Measurements from ENCODE around the gene TOGARAM2. TPM values are rescaled to one million over a fixed set of nuclear protein-coding genes. Genes with fewer than 3 reads are reported as not detected.

Gene TOGARAM2
- total RNA-seq, 1 experiment from 2014 or later = 0.76 TPM

DNA sequence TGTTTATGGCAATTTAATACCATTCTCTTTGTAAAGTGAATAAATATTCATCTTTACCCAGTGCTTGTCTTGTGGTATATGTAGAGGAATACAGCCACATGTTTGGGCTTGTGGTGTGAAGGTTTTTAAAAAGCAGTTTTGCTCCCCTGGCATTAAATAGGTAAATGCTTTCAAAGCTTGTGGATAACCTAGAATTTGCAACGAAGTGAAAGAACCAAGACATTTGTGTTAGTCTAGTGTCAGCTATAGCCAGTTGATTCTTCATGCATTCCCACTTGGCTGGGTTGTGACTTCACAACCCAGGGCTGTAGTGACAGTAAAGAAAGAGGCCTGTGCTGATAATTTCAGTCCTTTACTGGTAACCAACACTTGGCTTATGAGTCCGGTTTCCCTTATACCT is 32.9 kb upstream of the TOGARAM2 start (continued):
- TF ChIP-seq, protein P1, sequence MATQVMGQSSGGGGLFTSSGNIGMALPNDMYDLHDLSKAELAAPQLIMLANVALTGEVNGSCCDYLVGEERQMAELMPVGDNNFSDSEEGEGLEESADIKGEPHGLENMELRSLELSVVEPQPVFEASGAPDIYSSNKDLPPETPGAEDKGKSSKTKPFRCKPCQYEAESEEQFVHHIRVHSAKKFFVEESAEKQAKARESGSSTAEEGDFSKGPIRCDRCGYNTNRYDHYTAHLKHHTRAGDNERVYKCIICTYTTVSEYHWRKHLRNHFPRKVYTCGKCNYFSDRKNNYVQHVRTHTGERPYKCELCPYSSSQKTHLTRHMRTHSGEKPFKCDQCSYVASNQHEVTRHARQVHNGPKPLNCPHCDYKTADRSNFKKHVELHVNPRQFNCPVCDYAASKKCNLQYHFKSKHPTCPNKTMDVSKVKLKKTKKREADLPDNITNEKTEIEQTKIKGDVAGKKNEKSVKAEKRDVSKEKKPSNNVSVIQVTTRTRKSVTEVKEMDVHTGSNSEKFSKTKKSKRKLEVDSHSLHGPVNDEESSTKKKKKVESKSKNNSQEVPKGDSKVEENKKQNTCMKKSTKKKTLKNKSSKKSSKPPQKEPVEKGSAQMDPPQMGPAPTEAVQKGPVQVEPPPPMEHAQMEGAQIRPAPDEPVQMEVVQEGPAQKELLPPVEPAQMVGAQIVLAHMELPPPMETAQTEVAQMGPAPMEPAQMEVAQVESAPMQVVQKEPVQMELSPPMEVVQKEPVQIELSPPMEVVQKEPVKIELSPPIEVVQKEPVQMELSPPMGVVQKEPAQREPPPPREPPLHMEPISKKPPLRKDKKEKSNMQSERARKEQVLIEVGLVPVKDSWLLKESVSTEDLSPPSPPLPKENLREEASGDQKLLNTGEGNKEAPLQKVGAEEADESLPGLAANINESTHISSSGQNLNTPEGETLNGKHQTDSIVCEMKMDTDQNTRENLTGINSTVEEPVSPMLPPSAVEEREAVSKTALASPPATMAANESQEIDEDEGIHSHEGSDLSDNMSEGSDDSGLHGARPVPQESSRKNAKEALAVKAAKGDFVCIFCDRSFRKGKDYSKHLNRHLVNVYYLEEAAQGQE (IDR thresholded peaks at IDR 0.05; ENCODE audit: low read depth) = no peak
- TF ChIP-seq SIN3A (IDR thresholded peaks at IDR 0.05; ENCODE audit: low read depth) (no peak), CEBPB (IDR thresholded peaks at IDR 0.05; ENCODE audit: low read depth) (no peak), ELF1 (IDR thresholded peaks at IDR 0.05; ENCODE audit: borderline replicate concordance, low read depth) (no peak), TCF7L2 (IDR thresholded peaks at IDR 0.05; ENCODE audit: borderline replicate concordance, extremely low read depth, insufficient read depth, insufficient read length) (no peak), SP1 (IDR thresholded peaks at IDR 0.05; ENCODE audit: low read depth) (no peak), JUND (IDR thresholded peaks at IDR 0.05) (no peak), CBX3 (IDR thresholded peaks at IDR 0.05; ENCODE audit: low read depth) (no peak)

GRCh38 chr2:28949190-28949589 is 31.9 kb upstream of the TOGARAM2 start:
- 0 out of 2 replicates have a peak, but pooled peaks have one; percentile 15 for TF ChIP-seq POLR2AphosphoS5 (IDR thresholded peaks at IDR 0.05; ENCODE audit: low read depth, low read length)
- TF ChIP-seq JUND (IDR thresholded peaks at IDR 0.05) = no peak
- TF ChIP-seq EZH2phosphoT487 (IDR thresholded peaks at IDR 0.05; ENCODE audit: borderline replicate concordance) = no peak
- ChIA-PET POLR2A (no interaction called here), RAD21 (ENCODE audit: low non-redundant PET in 1 of 2, low total read pairs in 2 of 2, uncharacterized antibody in 2 of 2, unreplicated experiment in 2 of 2) (no interaction called here), CTCF (no interaction called here)
- Histone ChIP-seq H3K9me3 (ENCODE audit: control insufficient read depth in 1 of 2, insufficient read depth in 1 of 2, low read depth in 1 of 2, low read length in 2 of 2) (0 out of 4 replicates have a peak, but pooled peaks cover 0 to 4% of the 10 kb centered on the region in 2 experiments), H3K4me2 (ENCODE audit: low read length) (no peak overlapping the region), H3K27ac (ENCODE audit: low read depth, low read length) (no peak overlapping the region), H3K9me2 (ENCODE audit: insufficient read depth) (0 out of 2 replicates have a peak, but pooled peaks cover 3% of the 10 kb centered on the region), H3K79me2 (ENCODE audit: insufficient read depth, low read length) (peaks cover 26% of the 10 kb centered on the region), H3K27me3 (ENCODE audit: insufficient read depth, low read length) (no peaks in the 10 kb centered on the region), H2AFZ (ENCODE audit: low read depth, low read length, poor library complexity, severe bottlenecking) (no peak overlapping the region), H3K36me3 (ENCODE audit: control insufficient read depth in 1 of 2, insufficient read depth in 2 of 2, low read length in 2 of 2) (peaks cover 41 to 50% of the 10 kb centered on the region in 2 experiments), H4K20me1 (ENCODE audit: insufficient read depth) (peaks cover 24% of the 10 kb centered on the region; the same call in 1 of the 2 replicates), H3K4me3 (replicated peaks in 1 of 2; ENCODE audit: low read depth in 1 of 2, low read length in 2 of 2) (no peak overlapping the region), H3K9ac (ENCODE audit: low read length) (no peak overlapping the region), H3K4me1 (ENCODE audit: control insufficient read depth in 1 of 2, insufficient read depth in 2 of 2, low read length in 2 of 2) (peaks cover 0 to 22% of the 10 kb centered on the region in 2 experiments; a peak in 2 of 4 replicates)
- no TSS peak for BruUV-seq (replicated peaks)
- no peak for DNase-seq (ENCODE audit: low read depth, low spot score)
- no peak for ATAC-seq
- intact Hi-C loops (cut with micrococcal nuclease) = no loop called here
